ENCODE data around the gene UNC50.

The UNC50 gene

DNA sequence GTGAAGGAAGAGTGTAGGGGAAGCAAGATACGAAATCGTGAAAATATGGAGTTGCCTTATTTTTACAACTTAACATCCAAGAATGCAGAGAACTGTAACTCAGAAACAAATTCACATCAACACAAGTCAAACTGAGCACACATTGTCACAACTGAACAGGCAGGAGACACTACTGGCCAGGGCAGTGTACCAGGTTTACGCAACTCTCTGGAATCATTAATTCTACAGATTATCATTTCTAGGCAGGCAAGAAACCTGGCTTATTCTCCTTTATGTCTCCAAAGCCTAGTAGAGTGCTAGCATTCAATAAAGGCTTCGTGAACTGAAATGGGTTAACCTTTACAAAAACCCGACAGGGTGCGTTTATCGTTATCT, 661 bp upstream of the UNC50 start:
- TF ChIP-seq POLR2A (IDR thresholded peaks at IDR 0.05; ENCODE audit: low read length) (no peak), GATA1 (IDR thresholded peaks at IDR 0.05; ENCODE audit: low read depth, low read length) (no peak)
- no peak for DNase-seq

DNA sequence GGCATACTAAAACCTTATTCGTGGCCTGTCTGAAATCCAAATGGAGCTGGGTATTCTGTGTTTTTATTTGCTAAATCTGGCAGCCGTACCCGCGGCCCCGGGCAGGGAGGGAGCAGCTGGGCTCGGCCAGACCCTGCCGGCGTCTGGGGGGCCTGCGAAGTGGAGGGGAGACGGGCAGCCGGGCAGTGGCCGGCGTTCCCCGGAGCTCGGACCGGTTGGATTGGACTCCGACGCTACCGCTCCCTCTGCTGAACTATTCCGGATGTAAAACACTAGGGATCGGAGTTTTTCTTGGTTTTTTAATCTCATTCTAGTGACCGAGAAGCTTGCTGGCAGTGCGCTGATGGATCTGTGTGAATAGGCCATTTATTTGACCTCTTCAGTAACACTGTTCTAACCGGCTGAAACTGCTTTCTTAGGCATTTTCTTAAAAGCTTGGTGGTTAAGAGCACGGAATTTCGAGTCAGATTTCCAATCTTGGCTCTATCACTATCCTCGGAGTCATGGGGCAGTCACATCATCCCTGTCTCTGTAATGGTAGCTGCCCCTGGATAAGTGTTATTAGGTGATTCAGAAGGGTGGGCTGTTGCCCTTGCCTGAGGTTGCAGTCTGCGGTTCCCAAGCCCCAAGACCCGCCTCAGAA, 694 bp downstream of the UNC50 start:
- TF ChIP-seq POLR2A (IDR thresholded peaks at IDR 0.05; ENCODE audit: low read length) (no peak), GATA1 (IDR thresholded peaks at IDR 0.05; ENCODE audit: low read depth, low read length) (no peak)

GRCh38 chr2:98614024-98614739, 5.8 kb downstream of the UNC50 start:
- TF ChIP-seq GATA1 (IDR thresholded peaks at IDR 0.05; ENCODE audit: low read depth, low read length) = no peak
- no peak for TF ChIP-seq POLR2A (IDR thresholded peaks at IDR 0.05; ENCODE audit: low read length)

More for the DNA sequence above, 694 bp downstream of the UNC50 start:
- peak; percentile 59 to 73 for DNase-seq

DNA sequence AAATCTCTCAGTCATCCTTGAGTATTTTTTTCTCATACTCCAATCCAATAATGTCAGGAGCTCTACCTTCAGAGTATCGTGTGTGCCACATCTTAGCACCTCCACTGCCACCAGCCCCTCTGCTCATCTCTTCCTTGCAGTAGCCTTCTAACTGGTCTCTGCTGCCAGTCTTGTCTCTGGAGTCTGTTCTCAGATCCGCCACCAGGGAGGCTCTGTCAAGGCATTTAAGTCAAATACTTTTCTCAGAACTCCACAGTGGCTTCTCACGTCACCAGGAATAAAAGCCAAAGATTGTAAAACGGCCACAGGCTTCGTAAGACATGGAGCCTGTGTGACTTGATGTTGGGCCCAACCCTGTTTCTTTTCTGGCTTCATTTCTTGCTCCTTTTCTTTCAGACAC, 7.1 kb downstream of the UNC50 start:
- TF ChIP-seq GATA1 (IDR thresholded peaks at IDR 0.05; ENCODE audit: low read depth, low read length) = no peak
- no peak for TF ChIP-seq POLR2A (IDR thresholded peaks at IDR 0.05; ENCODE audit: low read length)
- DNase-seq = peak in 1 of 2 experiments; percentile 5

More at GRCh38 chr2:98614024-98614739, 5.8 kb downstream of the UNC50 start:
- DNase-seq = no peak

- DNase-seq = no peak
- TF ChIP-seq GATA1 (IDR thresholded peaks at IDR 0.05; ENCODE audit: low read depth, low read length) = no peak
Measured at GRCh38 chr2:98617149-98617548, 8.8 kb downstream of the UNC50 start.

GRCh38 chr2:98623657-98624056, 15.3 kb downstream of the UNC50 start:
- no peak for DNase-seq
- no peak for TF ChIP-seq POLR2A (IDR thresholded peaks at IDR 0.05; ENCODE audit: low read length)
- no peak for TF ChIP-seq GATA1 (IDR thresholded peaks at IDR 0.05; ENCODE audit: low read depth, low read length)

DNA sequence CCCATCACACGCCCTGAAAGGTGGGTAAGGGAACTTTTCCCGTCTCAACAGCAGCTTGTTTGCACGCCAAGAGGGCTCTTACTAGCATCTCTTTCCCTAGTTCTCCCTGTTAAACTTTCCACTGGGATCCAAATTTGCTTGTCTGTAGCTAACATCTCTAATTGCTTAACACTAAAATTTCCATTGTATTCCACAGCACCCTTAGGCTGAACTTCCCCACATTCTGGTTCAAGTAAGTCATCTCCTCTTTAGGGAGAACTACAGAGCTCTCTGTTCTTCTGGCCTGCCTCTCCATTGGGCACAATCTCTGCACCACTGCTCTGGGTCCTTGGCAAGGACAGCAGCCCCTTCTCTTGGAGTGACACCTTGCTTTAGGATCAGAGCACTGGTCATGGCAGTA, 24.0 kb downstream of the UNC50 start:
- DNase-seq = no peak

GRCh38 chr2:98634406-98635092, 26.2 kb downstream of the UNC50 start:
- peak; percentile 21 to 46 for DNase-seq
- TF ChIP-seq POLR2A (IDR thresholded peaks at IDR 0.05; ENCODE audit: low read length) (no peak), GATA1 (IDR thresholded peaks at IDR 0.05; ENCODE audit: low read depth, low read length) (no peak)

More for the DNA sequence above, 24.0 kb downstream of the UNC50 start:
- TF ChIP-seq POLR2A (IDR thresholded peaks at IDR 0.05; ENCODE audit: low read length) (no peak), GATA1 (IDR thresholded peaks at IDR 0.05; ENCODE audit: low read depth, low read length) (no peak)

- TF ChIP-seq GATA1 (IDR thresholded peaks at IDR 0.05; ENCODE audit: low read depth, low read length) (no peak), POLR2A (IDR thresholded peaks at IDR 0.05; ENCODE audit: low read length) (no peak)
- no peak for DNase-seq
Measured at GRCh38 chr2:98637401-98638147, 29.2 kb downstream of the UNC50 start.

- no peak for DNase-seq
- TF ChIP-seq GATA1 (IDR thresholded peaks at IDR 0.05; ENCODE audit: low read depth, low read length) (no peak), POLR2A (IDR thresholded peaks at IDR 0.05; ENCODE audit: low read length) (no peak)
Measured at GRCh38 chr2:98643496-98644100, 35.2 kb downstream of the UNC50 start.

GRCh38 chr2:98647636-98648035, 39.2 kb downstream of the UNC50 start:
- TF ChIP-seq GATA1 (IDR thresholded peaks at IDR 0.05; ENCODE audit: low read depth, low read length) = no peak
- no peak for TF ChIP-seq POLR2A (IDR thresholded peaks at IDR 0.05; ENCODE audit: low read length)
- DNase-seq = no peak

- no peak for DNase-seq
- TF ChIP-seq GATA1 (IDR thresholded peaks at IDR 0.05; ENCODE audit: low read depth, low read length) (no peak), POLR2A (IDR thresholded peaks at IDR 0.05; ENCODE audit: low read length) (no peak)
Measured at GRCh38 chr2:98648451-98648850, 40.1 kb downstream of the UNC50 start.

DNA sequence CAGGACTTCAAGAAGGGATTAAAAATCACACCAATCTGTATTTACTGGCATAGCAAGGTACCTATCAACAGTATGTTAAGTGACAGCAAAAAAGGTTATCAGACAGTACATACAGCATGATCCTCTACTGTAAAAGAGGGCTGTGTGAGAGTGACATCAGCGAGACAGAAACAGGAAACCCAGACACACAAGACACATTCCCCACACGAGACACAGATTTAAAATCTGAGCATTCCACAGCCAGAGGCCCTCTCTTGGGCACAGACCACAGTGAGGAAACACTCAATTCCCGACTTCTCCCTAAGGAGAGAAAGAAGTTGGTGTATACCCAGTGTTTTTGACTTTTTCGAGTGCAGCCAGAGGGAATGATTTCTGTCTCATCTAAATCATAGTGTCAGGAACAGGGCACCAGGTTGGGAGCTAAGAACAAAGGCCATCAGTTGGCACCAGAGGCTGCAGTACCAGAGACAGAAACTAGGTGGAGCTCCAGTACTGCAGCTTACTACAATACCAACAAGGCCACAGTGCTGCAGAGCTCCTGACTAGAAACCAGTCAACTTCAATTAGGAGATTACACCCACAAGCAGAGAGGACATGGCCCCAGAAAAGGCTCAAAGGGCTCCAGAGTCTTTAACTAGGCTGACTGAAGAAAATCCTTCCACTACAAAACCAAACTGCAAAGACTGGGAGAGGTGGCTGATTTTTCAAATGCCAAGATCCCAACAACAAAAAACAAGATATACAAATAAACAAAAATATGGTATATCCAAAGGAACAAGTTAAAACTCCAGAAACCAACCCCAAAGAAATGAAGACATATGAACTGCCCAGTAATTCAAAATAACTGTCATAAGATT, 41.0 kb downstream of the UNC50 start:
- DNase-seq = peak; percentile 67 to 82

More for the DNA sequence above, 41.0 kb downstream of the UNC50 start:
- TF ChIP-seq GATA1 (IDR thresholded peaks at IDR 0.05; ENCODE audit: low read depth, low read length) (no peak), POLR2A (IDR thresholded peaks at IDR 0.05; ENCODE audit: low read length) (no peak)

Data from erythroblast (primary cell).